HEK293T (cell line): ENCODE measurements around the gene SDS.
A peak's percentile ranks its signal among the peaks of the same experiment; 100 is the strongest.

Source experiments
- CTCF ChIA-PET: fragments of 350-600 bp; formaldehyde crosslinking; extraction: SDS; loops from one replicate; lab custom pipeline; 2021; ENCODE audit warnings: antibody characterized with exemption, inconsistent platforms; lab: Yijun Ruan, JAX
- POLR2A ChIA-PET: fragments of 350-600 bp; formaldehyde crosslinking; extraction: SDS; loops from one replicate; lab custom pipeline; 2020; ENCODE audit warnings: antibody characterized with exemption, inconsistent platforms; lab: Yijun Ruan, JAX
- DNase-seq: peaks from one replicate; pipeline ENCODE4 v3.0.0; 2012; ENCODE audit warnings: mixed read lengths; ENCODE audit errors: extremely low spot score
- ARNT ChIP-seq: fragments of 450-650 bp; IDR thresholded peaks from 2 replicates; pipeline ENCODE4 v1.6.1; 2017; ENCODE audit warnings: mild to moderate bottlenecking
- BHLHE40 ChIP-seq: fragments of 450-650 bp; IDR thresholded peaks from 2 replicates; pipeline ENCODE4 v1.6.1; 2016; ENCODE audit warnings: mild to moderate bottlenecking, moderate library complexity, borderline replicate concordance
- CTBP1 ChIP-seq: fragments of 450-650 bp; IDR thresholded peaks from 2 replicates; pipeline ENCODE4 v1.6.1; 2016; ENCODE audit warnings: borderline replicate concordance
- ELF4 ChIP-seq: fragments of 450-650 bp; IDR thresholded peaks from 2 replicates; pipeline ENCODE4 v1.6.1; 2017; ENCODE audit warnings: antibody characterized with exemption
- FOXA1 ChIP-seq: fragments of 450-650 bp; IDR thresholded peaks from 2 replicates; pipeline ENCODE4 v1.6.1; 2016; ENCODE audit warnings: mild to moderate bottlenecking
- FOXK2 ChIP-seq: fragments of 450-650 bp; IDR thresholded peaks from 2 replicates; pipeline ENCODE4 v1.6.1; 2016; ENCODE audit warnings: mild to moderate bottlenecking
- FOXM1 ChIP-seq: fragments of 450-650 bp; IDR thresholded peaks from 2 replicates; pipeline ENCODE4 v1.6.1; 2017; ENCODE audit warnings: mild to moderate bottlenecking, borderline replicate concordance
- HDGF ChIP-seq: fragments of 450-650 bp; IDR thresholded peaks from 2 replicates; pipeline ENCODE4 v1.6.1; 2017; ENCODE audit warnings: antibody characterized with exemption, borderline replicate concordance
- L3MBTL2 ChIP-seq: fragments of 450-650 bp; conservative IDR thresholded peaks from 2 replicates; pipeline ENCODE4 v1.6.1; 2016; ENCODE audit warnings: mild to moderate bottlenecking
- LEF1 ChIP-seq: fragments of 450-650 bp; IDR thresholded peaks from 2 replicates; pipeline ENCODE4 v1.6.1; 2017; ENCODE audit warnings: mild to moderate bottlenecking, borderline replicate concordance
- NFRKB ChIP-seq: fragments of 450-650 bp; IDR thresholded peaks from 2 replicates; pipeline ENCODE4 v1.6.1; 2016; ENCODE audit warnings: mild to moderate bottlenecking, moderate library complexity
- SP1 ChIP-seq: fragments of 450-650 bp; IDR thresholded peaks from 2 replicates; pipeline ENCODE4 v1.6.1; 2017
- SUZ12 ChIP-seq: fragments of 450-650 bp; IDR thresholded peaks from 2 replicates; pipeline ENCODE4 v1.6.1; 2016; ENCODE audit warnings: mild to moderate bottlenecking
- TARDBP ChIP-seq: fragments of 450-650 bp; IDR thresholded peaks from 2 replicates; pipeline ENCODE4 v1.6.1; 2016
- ZNF384 ChIP-seq: fragments of 450-650 bp; IDR thresholded peaks from 2 replicates; pipeline ENCODE4 v1.6.1; 2016
- TF ChIP-seq, protein P1 (sequence below): fragments of 450-650 bp; IDR thresholded peaks from 2 replicates; pipeline ENCODE4 v1.6.1; 2016

The SDS gene

DNA sequence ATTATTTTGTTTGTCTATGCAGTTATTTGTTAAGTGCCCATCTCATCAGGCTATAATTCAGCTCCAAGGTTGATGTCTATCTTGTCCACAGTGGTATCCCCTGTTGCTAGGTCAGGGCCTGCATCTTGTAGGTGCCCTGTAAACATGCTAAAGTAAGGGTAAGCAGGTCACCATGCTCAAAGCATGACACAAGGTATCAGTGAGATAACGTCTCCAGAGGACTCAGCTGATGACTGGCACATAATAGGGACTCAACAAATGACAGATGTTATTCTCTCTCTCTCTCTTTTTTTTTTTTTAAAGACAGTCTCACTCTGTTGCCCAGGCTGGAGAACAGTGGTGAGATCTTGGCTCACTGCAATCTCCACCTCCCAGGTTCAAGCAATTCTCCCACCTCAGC, 20.8 kb upstream of the SDS start:
- TF ChIP-seq TARDBP, result no peak
- TF ChIP-seq LEF1, result no peak
- no peak for TF ChIP-seq BHLHE40
- no peak for TF ChIP-seq FOXK2
- no peak for TF ChIP-seq NFRKB
- TF ChIP-seq L3MBTL2, result no peak
- CTCF ChIA-PET, result interaction anchor here (1.4 kb wide), 1 partner anchor 75 kb away, joined by 4 read pairs; no protein-coding TSS in a partner anchor
- POLR2A ChIA-PET, result interaction anchor here (1.6 kb wide), 1 partner anchor 64 kb away, joined by 3 read pairs; no protein-coding TSS in a partner anchor
- DNase-seq, result no peak

DNA sequence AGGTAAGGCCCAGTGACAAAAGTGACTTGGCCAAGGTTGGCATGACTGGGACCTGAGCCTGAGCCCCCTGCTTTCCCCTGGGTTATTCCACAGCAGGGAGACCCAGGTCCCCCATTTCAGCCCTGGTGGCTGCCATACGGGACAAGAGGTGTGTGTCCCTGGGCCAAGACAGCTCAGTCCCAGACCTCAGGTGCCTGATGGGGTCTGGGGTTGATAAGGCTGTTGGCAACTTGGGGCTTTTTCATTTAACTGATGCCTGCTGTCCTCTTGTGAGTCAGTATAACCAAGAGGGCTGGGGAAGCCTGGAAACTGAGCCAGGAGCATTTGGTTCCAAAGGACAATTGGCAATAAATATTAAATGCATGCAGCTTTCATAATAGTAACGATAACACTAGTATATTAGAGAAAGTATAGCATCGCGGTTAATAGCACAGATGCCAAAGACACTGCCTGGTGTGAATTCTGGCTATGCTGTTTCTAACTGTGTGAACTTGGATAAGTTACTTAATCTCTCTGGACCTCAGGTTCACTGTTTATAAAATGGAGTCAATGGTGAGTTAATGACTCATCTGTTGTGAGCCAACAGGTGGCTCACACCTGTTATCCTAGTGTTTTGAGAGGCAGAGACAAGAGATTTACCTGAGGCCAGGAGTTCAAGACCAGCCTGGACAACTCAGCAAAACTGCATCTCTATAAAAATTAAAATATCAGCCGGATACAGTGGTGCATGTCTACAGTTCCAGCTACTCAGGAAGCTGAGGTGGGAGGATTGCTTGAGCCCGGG, 19.4 kb upstream of the SDS start:
- no peak for DNase-seq
- TF ChIP-seq, protein P1, sequence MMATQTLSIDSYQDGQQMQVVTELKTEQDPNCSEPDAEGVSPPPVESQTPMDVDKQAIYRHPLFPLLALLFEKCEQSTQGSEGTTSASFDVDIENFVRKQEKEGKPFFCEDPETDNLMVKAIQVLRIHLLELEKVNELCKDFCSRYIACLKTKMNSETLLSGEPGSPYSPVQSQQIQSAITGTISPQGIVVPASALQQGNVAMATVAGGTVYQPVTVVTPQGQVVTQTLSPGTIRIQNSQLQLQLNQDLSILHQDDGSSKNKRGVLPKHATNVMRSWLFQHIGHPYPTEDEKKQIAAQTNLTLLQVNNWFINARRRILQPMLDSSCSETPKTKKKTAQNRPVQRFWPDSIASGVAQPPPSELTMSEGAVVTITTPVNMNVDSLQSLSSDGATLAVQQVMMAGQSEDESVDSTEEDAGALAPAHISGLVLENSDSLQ, result no peak
- TF ChIP-seq NFRKB, result no peak
- ChIA-PET POLR2A (interaction anchor here (1.2 to 1.6 kb wide), 3 partner anchors 18 to 63 kb away, joined by 3 to 4 read pairs (median 3); no protein-coding TSS in a partner anchor), CTCF (no interaction called here)

DNA sequence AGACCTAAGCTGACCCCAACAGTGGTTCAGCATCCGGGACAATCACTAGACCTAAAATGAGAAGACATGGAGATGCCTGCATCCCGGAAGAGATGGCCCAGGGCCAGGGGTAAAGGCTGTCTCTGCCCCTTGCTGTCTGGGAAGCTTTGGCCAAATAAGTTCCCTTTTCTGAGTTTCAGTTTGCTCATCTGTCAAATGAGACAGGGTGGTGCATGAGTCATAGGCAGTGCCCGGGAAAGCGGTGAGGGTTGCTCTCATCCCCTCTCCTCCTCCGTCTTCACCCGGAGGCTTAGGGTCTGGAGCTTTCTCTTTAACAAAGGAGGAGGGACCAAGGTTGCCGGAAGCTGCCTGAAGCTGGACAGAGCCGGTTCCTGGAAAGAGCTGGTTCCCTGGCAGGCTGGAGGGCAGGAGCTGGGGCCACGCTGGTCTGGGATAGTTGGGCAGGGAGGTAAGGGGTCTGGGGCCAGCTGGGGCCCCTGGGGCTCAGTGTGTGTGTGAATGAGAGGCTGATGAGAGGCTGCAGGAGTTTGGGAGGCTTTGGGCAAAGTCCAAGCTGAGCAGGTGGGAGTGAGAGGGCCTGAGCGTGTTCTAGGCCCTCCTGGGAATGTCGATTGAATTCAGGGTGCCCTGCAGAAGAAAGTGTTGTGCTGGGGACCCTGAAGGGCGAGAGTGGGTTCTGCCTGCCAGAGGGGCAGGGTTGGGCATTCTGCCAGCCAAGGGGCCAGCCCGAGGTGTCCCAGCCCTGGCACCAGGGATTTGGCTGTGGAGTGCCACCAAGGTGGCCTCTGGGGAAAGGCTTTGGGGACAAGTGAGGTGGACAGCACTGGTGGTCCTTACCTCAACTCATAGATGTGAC, 18.6 kb upstream of the SDS start, which contains the start of gene SDSL:
SDSL (plus strand) TSS at position 351 of the 856 bp plus-strand sequence. CDS start 5,603 bp downstream, outside the sequence.
- ChIA-PET CTCF (no interaction called here), POLR2A (interaction anchor here (0.6 to 1.3 kb wide), 11 partner anchors 8 to 237 kb away, joined by 3 to 4 read pairs (median 3); partner anchors contain the start of genes DDX54, PLBD2, SDS and SLC8B1)
- TF ChIP-seq ZNF384 (no peak), ARNT (no peak), FOXM1 (no peak), FOXA1 (no peak), HDGF (no peak), L3MBTL2 (no peak), SUZ12 (no peak), LEF1 (no peak), TARDBP (no peak), NFRKB (no peak), ELF4 (no peak), FOXK2 (no peak), CTBP1 (no peak)
- TF ChIP-seq, protein P1, result no peak
- DNase-seq, result peak; percentile 46

DNA sequence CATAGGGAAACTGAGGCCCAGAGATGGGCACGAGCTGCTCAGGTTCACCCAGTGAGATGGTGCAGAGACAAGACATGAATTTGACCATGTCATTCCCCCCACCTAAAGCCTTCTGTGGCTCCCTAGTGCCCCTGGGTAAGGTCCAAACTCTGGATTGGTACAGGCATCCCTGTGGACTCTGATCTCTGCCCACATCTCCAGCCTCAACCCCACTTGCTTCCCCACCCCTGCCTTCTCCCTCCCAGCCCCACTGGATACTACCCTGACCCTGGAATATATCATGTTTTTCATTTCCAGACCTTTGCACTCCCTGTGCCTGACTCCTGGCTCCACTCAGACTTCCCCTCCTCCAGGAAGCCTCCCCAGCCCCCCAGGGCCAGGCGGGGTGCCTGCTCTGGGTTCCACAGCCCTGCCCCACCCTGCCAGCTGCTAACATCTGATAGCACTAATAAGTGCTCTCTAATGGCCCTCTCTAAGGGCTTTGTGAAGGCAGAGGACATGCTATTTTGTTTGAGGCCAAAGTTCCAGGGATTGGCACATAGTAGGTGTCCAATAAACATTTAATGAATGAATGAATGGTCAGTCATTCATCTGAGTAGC, 17.4 kb upstream of the SDS start:
- POLR2A ChIA-PET, result interaction anchor here (1.3 kb wide), 1 partner anchor 120 kb away, joined by 3 read pairs; no protein-coding TSS in a partner anchor
- CTCF ChIA-PET, result interaction anchor here (0.6 to 0.7 kb wide), 2 partner anchors 88 to 220 kb away, joined by 3 read pairs; no protein-coding TSS in a partner anchor
- no peak for TF ChIP-seq ARNT
- no peak for DNase-seq

DNA sequence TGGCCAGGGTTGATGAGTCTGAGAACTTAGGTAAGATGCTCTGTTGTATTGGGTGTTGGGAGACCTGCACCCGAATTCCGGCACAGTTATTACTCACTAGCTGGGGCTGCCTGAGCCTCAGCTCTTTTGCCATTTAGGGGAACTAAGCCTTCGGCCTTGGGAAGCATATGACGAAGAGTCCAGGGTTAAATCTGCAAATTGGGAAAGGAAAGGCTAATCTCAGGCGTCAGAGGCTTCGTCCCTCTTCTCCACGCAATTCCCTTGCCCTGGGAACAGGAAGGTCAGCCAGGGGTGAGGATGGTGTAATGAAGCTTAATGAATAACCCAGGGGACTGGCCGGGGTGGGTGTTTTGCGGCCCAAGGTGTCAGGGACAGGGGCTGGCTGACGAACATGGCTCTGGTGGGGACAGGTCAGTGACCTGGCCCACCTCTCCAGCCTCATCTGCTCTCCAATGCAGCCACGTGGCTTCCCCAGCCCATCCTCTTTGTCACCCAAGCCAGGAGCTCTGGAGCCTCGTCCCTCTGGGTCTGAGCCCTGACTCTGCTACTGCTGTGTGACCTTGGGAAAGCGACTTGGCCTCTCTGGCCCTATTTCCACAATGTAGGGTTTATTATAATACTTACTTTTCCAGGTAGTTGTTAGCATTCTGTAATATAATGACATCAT, 14.7 kb upstream of the SDS start:
- no peak for DNase-seq
- no peak for TF ChIP-seq FOXA1
- no peak for TF ChIP-seq CTBP1
- TF ChIP-seq L3MBTL2, result no peak
- TF ChIP-seq LEF1, result no peak
- no peak for TF ChIP-seq ELF4
- TF ChIP-seq FOXK2, result no peak
- no peak for TF ChIP-seq ARNT
- no peak for TF ChIP-seq BHLHE40
- no peak for TF ChIP-seq SP1
- TF ChIP-seq HDGF, result no peak
- TF ChIP-seq, protein P1, result no peak
- TF ChIP-seq TARDBP, result no peak
- no peak for TF ChIP-seq ZNF384
- no peak for TF ChIP-seq NFRKB
- TF ChIP-seq FOXM1, result no peak
- TF ChIP-seq SUZ12, result no peak
- POLR2A ChIA-PET, result no interaction called here
- CTCF ChIA-PET, result interaction anchor here (0.7 kb wide), 1 partner anchor 44 kb away, joined by 3 read pairs; no protein-coding TSS in a partner anchor
